Suprapubic skin (tissue), 4 donors: Measurements from ENCODE around the gene HSPB8.

Experiments used
- CTCF ChIP-seq, 2 donors: fragments of 200-600 bp in 1 of 2; fragments of 450-650 bp in 1 of 2; sonication (generic) in 1 of 2; IDR thresholded peaks; one replicate each; pipeline ENCODE4 v1.5.1; 2016 to 2019; ENCODE audit warnings: antibody characterized with exemption in 2 of 2, mild to moderate bottlenecking in 1 of 2, moderate library complexity in 1 of 2
- POLR2A ChIP-seq, 2 donors: fragments of 450-650 bp; IDR thresholded peaks; one replicate each; pipeline ENCODE4 v1.6.1; 2017; ENCODE audit warnings: antibody characterized with exemption in 2 of 2, mild to moderate bottlenecking in 2 of 2, moderate library complexity in 2 of 2
- POLR2AphosphoS5 ChIP-seq, 3 donors: sonication (generic); formaldehyde crosslinking; IDR thresholded peaks; one replicate each; pipeline ENCODE4 v1.6.1; 2017; ENCODE audit warnings: antibody characterized with exemption in 3 of 3

- TF ChIP-seq CTCF (IDR thresholded peaks at IDR 0.05) = no peak
- TF ChIP-seq POLR2AphosphoS5 (IDR thresholded peaks at IDR 0.05) = no peak
- no peak for TF ChIP-seq POLR2A (IDR thresholded peaks at IDR 0.05)
Observed at GRCh38 chr12:119147847-119148448, 30.8 kb upstream of the HSPB8 start.
